RWPE2 (cell line): Measurements from ENCODE around the gene MAP2K2.

ENCODE experiments used
- ATAC-seq: fragments of 200-7000 bp; cut with Tn5 transposase; 3 replicates; pipeline ENCODE4 v1.9.1; 2021; ENCODE audit warnings: low read depth
- DNase-seq: peaks from one replicate; pipeline ENCODE4 v3.0.0-alpha.2; 2020; ENCODE audit warnings: low spot score
- H3K27ac ChIP-seq: fragments of 450-650 bp; 2 replicates; pipeline ENCODE4 v1.5.1; 2017; ENCODE audit warnings: mild to moderate bottlenecking; ENCODE audit not compliant: poor library complexity, severe bottlenecking
- H3K27me3 ChIP-seq: fragments of 250-450 bp; sonication (Bioruptor Pico); 2 replicates; pipeline ENCODE4 v1.5.1; 2021; ENCODE audit warnings: mild to moderate bottlenecking, moderate library complexity; ENCODE audit not compliant: insufficient read depth, poor library complexity, severe bottlenecking
- H3K36me3 ChIP-seq: fragments of 250-450 bp; sonication (Bioruptor Pico); 2 replicates; pipeline ENCODE4 v1.5.1; 2020; ENCODE audit warnings: low read depth, mild to moderate bottlenecking, moderate library complexity
- H3K4me1 ChIP-seq: fragments of 250-450 bp; sonication (Bioruptor Pico); 2 replicates; pipeline ENCODE4 v1.5.1; 2021; ENCODE audit warnings: mild to moderate bottlenecking, moderate library complexity; ENCODE audit not compliant: insufficient read depth, poor library complexity, severe bottlenecking
- H3K4me3 ChIP-seq: fragments of 250-450 bp; sonication (Bioruptor Pico); 2 replicates; pipeline ENCODE4 v1.5.1; 2021; ENCODE audit warnings: mild to moderate bottlenecking, moderate library complexity; ENCODE audit not compliant: severe bottlenecking
- H3K9me3 ChIP-seq: fragments of 250-450 bp; sonication (Bioruptor Pico); 2 replicates; pipeline ENCODE4 v1.5.1; 2021; ENCODE audit warnings: mild to moderate bottlenecking, moderate library complexity; ENCODE audit not compliant: severe bottlenecking
- TF ChIP-seq, protein P1 (sequence below): fragments of 450-650 bp; IDR thresholded peaks from one replicate; pipeline ENCODE4 v1.5.1; 2017; ENCODE audit warnings: mild to moderate bottlenecking, moderate library complexity; ENCODE audit not compliant: poor library complexity, severe bottlenecking

MAP2K2 gene

DNA sequence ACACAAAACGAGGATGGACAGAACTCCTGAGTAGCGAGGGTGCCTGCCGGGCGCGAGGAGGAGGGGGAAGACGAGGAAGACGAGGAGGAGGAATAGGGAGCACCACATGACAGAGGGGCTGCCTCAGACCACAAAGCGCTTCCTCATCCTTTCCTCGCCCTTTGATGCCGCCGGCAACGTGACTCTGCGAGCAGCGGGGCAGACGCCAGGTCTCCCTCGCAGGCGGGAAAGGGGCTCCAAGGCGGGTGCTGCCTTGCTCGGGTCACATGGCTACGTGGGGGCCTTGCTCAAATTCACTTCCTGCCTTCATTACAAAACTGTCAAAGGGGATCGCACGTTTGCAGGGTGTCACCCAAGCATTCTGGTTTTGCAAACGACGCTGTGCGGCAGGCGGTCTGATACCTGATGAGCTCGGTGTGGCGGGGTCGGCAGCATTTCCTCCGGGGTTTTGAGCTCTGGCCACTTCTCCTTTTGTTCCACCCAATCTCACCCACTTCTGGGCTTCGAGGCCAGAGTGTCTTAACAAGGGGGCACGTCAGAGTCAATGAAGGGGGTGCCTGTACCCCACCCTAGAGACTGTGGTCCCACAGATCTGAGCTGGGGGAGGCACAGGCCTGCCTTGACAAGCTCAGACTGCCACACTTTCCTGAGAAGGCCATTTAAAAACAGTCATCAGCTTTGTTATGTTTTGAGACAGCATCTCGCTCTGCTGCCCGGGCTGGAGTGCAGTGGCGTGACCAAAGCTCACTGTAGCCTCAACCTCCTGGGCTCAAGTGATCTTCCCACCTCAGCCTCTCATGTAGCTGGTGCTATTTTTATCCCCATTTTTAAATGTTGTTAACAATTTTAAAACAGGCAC, 14.9 kb downstream of the MAP2K2 start:
- DNase-seq = no peak
- H3K36me3 ChIP-seq = peaks cover 54% of the 10 kb centered on the region
- ATAC-seq = no peak
- H3K27ac ChIP-seq = no peak overlapping the region
- H3K4me3 ChIP-seq = no peak overlapping the region
- no peaks in the 10 kb centered on the region for H3K4me1 ChIP-seq
- TF ChIP-seq, protein P1, sequence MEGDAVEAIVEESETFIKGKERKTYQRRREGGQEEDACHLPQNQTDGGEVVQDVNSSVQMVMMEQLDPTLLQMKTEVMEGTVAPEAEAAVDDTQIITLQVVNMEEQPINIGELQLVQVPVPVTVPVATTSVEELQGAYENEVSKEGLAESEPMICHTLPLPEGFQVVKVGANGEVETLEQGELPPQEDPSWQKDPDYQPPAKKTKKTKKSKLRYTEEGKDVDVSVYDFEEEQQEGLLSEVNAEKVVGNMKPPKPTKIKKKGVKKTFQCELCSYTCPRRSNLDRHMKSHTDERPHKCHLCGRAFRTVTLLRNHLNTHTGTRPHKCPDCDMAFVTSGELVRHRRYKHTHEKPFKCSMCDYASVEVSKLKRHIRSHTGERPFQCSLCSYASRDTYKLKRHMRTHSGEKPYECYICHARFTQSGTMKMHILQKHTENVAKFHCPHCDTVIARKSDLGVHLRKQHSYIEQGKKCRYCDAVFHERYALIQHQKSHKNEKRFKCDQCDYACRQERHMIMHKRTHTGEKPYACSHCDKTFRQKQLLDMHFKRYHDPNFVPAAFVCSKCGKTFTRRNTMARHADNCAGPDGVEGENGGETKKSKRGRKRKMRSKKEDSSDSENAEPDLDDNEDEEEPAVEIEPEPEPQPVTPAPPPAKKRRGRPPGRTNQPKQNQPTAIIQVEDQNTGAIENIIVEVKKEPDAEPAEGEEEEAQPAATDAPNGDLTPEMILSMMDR = no peak
- H3K27me3 ChIP-seq = no peaks in the 10 kb centered on the region
- no peaks in the 10 kb centered on the region for H3K9me3 ChIP-seq

DNA sequence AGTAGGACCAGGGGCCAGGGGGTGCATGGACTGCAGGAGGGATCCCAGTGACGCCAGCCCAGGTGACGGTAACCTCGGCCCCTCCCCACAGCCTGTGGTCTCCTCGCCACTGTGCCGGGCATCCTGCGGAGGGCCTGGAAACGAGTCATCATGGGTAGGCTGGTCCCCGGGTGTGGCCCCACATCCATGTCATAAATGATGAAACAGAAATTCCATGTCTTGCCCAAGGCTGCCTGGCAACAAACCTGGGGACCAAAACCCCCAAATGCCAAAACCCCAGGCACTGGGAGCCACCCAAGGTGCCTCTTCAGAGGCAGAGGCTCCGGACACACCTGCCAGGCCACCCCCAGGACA, 20.9 kb downstream of the MAP2K2 start:
- Histone ChIP-seq H3K36me3 (peaks cover 40% of the 10 kb centered on the region), H3K4me1 (no peaks in the 10 kb centered on the region), H3K27me3 (no peaks in the 10 kb centered on the region), H3K4me3 (no peak overlapping the region), H3K27ac (no peak overlapping the region), H3K9me3 (no peaks in the 10 kb centered on the region)
- ATAC-seq (0 out of 3 replicates have a peak, but pooled peaks have one; percentile 26), DNase-seq (no peak)
- TF ChIP-seq, protein P1 = no peak

DNA sequence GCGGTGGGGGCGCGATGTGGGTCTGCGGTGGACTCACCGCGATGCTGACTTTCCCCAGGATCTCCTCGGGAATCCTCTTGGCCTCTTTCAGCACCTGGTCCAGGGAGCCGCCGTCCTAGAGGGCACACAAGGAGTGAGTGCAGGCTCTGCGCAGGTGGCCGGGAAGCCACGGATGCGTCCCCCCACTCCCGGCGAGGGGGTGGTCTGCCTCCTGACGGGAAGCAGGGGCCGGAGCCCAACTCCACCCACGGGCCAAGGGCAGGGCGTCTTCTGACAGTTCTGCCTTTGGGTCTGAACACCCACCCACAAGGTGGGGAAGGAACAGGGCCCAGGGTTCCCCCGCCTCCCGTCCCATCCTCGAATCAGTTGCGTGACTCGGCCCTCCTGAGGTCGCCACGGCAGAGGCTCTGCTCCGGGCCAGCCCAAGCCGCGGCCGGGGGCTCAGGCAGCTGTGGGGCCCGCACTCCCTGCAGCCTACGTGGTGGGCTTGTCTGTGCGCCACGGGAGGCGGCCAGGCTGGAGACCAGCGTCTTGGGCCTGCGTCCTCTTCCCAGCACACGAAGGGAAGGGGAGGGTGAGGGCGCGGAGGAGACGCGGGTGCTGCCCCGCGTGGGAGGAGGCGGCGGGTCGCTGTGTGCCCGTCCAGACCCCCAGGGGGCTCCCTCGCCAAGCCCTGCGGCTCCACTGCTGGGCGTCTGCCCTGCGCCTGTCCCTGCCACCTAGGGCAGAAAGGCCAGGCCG, 21.4 kb downstream of the MAP2K2 start:
- no peaks in the 10 kb centered on the region for H3K27me3 ChIP-seq
- peaks cover 35% of the 10 kb centered on the region for H3K36me3 ChIP-seq
- ATAC-seq (no peak), DNase-seq (no peak)
- H3K27ac ChIP-seq = no peak overlapping the region
- H3K4me3 ChIP-seq = no peak overlapping the region
- no peaks in the 10 kb centered on the region for H3K9me3 ChIP-seq
- TF ChIP-seq, protein P1 = no peak
- H3K4me1 ChIP-seq = no peaks in the 10 kb centered on the region

DNA sequence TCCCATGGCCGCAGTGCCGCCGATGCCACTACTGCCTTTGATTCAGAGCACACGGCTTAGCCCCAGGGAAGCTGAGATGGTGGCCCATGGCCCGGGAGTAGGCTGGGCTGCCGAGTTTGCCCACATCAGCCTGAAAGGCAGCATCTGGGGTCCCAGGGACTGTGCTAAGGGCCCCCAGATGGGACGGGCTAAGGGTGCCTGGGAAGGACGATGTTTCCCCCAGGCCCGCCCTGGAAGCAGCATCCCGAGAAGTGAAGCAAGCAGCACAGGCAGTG, 22.5 kb downstream of the MAP2K2 start:
- Histone ChIP-seq H3K4me3 (no peak overlapping the region), H3K9me3 (no peaks in the 10 kb centered on the region), H3K36me3 (peaks cover 29% of the 10 kb centered on the region), H3K27me3 (no peaks in the 10 kb centered on the region), H3K4me1 (no peaks in the 10 kb centered on the region), H3K27ac (no peak overlapping the region)
- TF ChIP-seq, protein P1 = no peak
- DNase-seq = no peak
- no peak for ATAC-seq
